GM12892 (cell line): ENCODE results near the gene STK33.

Source experiments
- POLR2A ChIP-seq: IDR thresholded peaks from 2 replicates; pipeline ENCODE4 v1.6.1; 2011; ENCODE audit warnings: low read depth, low read length, control low read depth
- POLR2AphosphoS5 ChIP-seq: IDR thresholded peaks from 2 replicates; pipeline ENCODE4 v1.6.1; 2011; ENCODE audit warnings: low read depth, low read length, control low read depth

GRCh38 chr11:8558436-8558835, 35.6 kb downstream of the STK33 start:
- TF ChIP-seq POLR2A (no peak), POLR2AphosphoS5 (no peak)
